A673 (cell line): ENCODE data around the gene TMEM91. TPM values are rescaled to one million over a fixed set of nuclear protein-coding genes. Genes with fewer than 3 reads are reported as not detected.
A peak's percentile ranks its signal among the peaks of the same experiment; 100 is the strongest.

ENCODE experiments used
- BruUV-seq: library from RNA; stranded (reverse); fragments of 400-500 nt; replicated peaks from 2 replicates; lab custom pipeline; 2021; lab: Mats Ljungman, UMichigan
- CTCF ChIA-PET: fragments of 300-600 bp; sonication (Branson Sonifier 250); formaldehyde crosslinking; loops from one replicate; lab custom pipeline; 2022; ENCODE audit warnings: antibody characterized with exemption; lab: Charles Lee
- POLR2A ChIA-PET: fragments of 300-600 bp; sonication (Branson Sonifier 250); formaldehyde crosslinking; loops from one replicate; lab custom pipeline; 2022; ENCODE audit warnings: antibody characterized with exemption; ENCODE audit not compliant: low non-redundant PET; lab: Charles Lee
- DNase-seq: peaks from one replicate; pipeline ENCODE4 v3.0.0-alpha.2; 2015; ENCODE audit warnings: low spot score
- H3K27ac ChIP-seq: fragments of 200-600 bp; sonication (generic); 2 replicates; pipeline ENCODE4 v1.5.1; 2016; ENCODE audit warnings: mixed run types, low read depth, mild to moderate bottlenecking, mixed read lengths, antibody characterized with exemption, low read length; ENCODE audit not compliant: poor library complexity, severe bottlenecking
- H3K27me3 ChIP-seq: fragments of 200-600 bp; sonication (generic); replicated peaks from 2 replicates; pipeline ENCODE4 v1.6.1; 2017; ENCODE audit warnings: mixed run types, low read depth, mild to moderate bottlenecking, mixed read lengths, antibody characterized with exemption, low read length; ENCODE audit not compliant: insufficient read depth, poor library complexity
- H3K36me3 ChIP-seq: fragments of 200-600 bp; sonication (generic); 2 replicates; pipeline ENCODE4 v1.6.1; 2016; ENCODE audit warnings: mixed run types, mild to moderate bottlenecking, mixed read lengths, antibody characterized with exemption, low read length; ENCODE audit not compliant: insufficient read depth, poor library complexity, severe bottlenecking
- H3K4me1 ChIP-seq: fragments of 200-600 bp; sonication (generic); 2 replicates; pipeline ENCODE4 v1.6.1; 2017; ENCODE audit warnings: mixed run types, mild to moderate bottlenecking, mixed read lengths, antibody characterized with exemption, low read length; ENCODE audit not compliant: insufficient read depth, poor library complexity, severe bottlenecking
- H3K4me3 ChIP-seq: fragments of 200-600 bp; sonication (generic); 2 replicates; pipeline ENCODE4 v1.5.1; 2016; ENCODE audit warnings: low read depth, mixed run types, mild to moderate bottlenecking, mixed read lengths, low read length; ENCODE audit not compliant: poor library complexity, severe bottlenecking
- H3K9me3 ChIP-seq: fragments of 200-600 bp; sonication (generic); 2 replicates; pipeline ENCODE4 v1.6.1; 2016; ENCODE audit warnings: mixed run types, low read depth, mild to moderate bottlenecking, mixed read lengths, antibody characterized with exemption, low read length; ENCODE audit not compliant: poor library complexity, severe bottlenecking
- CTCF ChIP-seq: fragments of 300-800, 200-600 bp; sonication (generic); conservative IDR thresholded peaks from 2 replicates; pipeline ENCODE4 v1.5.1; 2017; ENCODE audit warnings: low read depth, mild to moderate bottlenecking, antibody characterized with exemption, low read length, moderate library complexity, mixed read lengths
- EZH2 ChIP-seq: fragments of 200-600 bp; sonication (generic); IDR thresholded peaks from 2 replicates; pipeline ENCODE4 v1.6.1; 2017; ENCODE audit warnings: borderline replicate concordance, low read depth, mild to moderate bottlenecking, mixed read lengths, antibody characterized with exemption, low read length; ENCODE audit not compliant: poor library complexity, severe bottlenecking
- intact Hi-C: fragments of 100-400 bp; cut with micrococcal nuclease; formaldehyde crosslinking; loops from one replicate; pipeline ENCODE4 v1.10.0; 2022; ENCODE audit not compliant: unreplicated experiment
- total RNA-seq: library from RNA; stranded (reverse); gene quantifications from 2 replicates; pipeline ENCODE4 v1.2.3, GENCODE V29; 2021

TMEM91 gene
- total RNA-seq, 1 experiment from 2014 or later, result 4.9 TPM

- TF ChIP-seq CTCF (no peak), EZH2 (no peak)
- ChIA-PET CTCF (no interaction called here), POLR2A (no interaction called here)
- Histone ChIP-seq H3K27me3 (no peaks in the 10 kb centered on the region), H3K9me3 (no peaks in the 10 kb centered on the region), H3K4me1 (peaks cover 21% of the 10 kb centered on the region), H3K36me3 (peaks cover 30% of the 10 kb centered on the region), H3K4me3 (no peak overlapping the region), H3K27ac (peak overlapping the region; percentile 77)
- no peak for DNase-seq
- intact Hi-C loops, result no loop called here
- BruUV-seq, result no TSS peak
These were observed 48.0 kb upstream of the TMEM91 start for GRCh38 chr19:41328157-41328841.

GRCh38 chr19:41328842-41329225, 47.5 kb upstream of the TMEM91 start:
- no TSS peak for BruUV-seq
- no peaks in the 10 kb centered on the region for H3K9me3 ChIP-seq
- H3K4me1 ChIP-seq, result peaks cover 16% of the 10 kb centered on the region
- POLR2A ChIA-PET, result no interaction called here
- no peak for DNase-seq
- H3K4me3 ChIP-seq, result no peak overlapping the region
- CTCF ChIA-PET, result interaction anchor here (0.5 kb wide), 1 partner anchor 239 kb away, joined by 3 read pairs; no protein-coding TSS in a partner anchor
- no peaks in the 10 kb centered on the region for H3K27me3 ChIP-seq
- H3K36me3 ChIP-seq, result peaks cover 27% of the 10 kb centered on the region
- H3K27ac ChIP-seq, result peak overlapping the region; percentile 77
- TF ChIP-seq CTCF (no peak), EZH2 (no peak)
- intact Hi-C loops, result no loop called here

GRCh38 chr19:41330481-41330880, 45.9 kb upstream of the TMEM91 start:
- TF ChIP-seq CTCF, result no peak
- no peak for TF ChIP-seq EZH2
- H3K27me3 ChIP-seq, result no peaks in the 10 kb centered on the region
- H3K4me1 ChIP-seq, result peaks cover 14% of the 10 kb centered on the region
- no peak overlapping the region for H3K4me3 ChIP-seq
- CTCF ChIA-PET, result no interaction called here
- H3K36me3 ChIP-seq, result peaks cover 23% of the 10 kb centered on the region
- no peak overlapping the region for H3K27ac ChIP-seq
- no TSS peak for BruUV-seq
- no peaks in the 10 kb centered on the region for H3K9me3 ChIP-seq
- intact Hi-C loops, result no loop called here
- POLR2A ChIA-PET, result no interaction called here
- DNase-seq, result no peak
